ENCODE results near the gene FEZ2.

DNA sequence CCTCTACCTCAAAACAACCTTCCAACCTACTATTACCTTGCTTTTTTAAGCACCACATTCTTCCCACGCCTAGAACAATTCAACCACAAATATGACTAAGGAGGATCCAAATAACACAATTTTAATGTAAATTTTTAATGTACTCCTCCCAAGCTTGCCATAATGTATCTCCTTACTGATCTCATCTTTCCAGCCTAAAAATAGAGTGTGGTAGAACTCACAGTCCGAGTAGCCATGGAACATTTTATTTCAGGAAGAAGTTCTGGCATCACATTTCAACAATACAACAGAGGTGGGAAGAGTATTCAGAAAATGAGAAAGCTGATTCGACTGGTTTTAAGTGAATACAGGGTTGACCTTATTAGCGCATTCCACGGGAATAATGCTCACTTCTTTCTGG lies 15.4 kb downstream of the FEZ2 start:
- TF ChIP-seq, protein P1, sequence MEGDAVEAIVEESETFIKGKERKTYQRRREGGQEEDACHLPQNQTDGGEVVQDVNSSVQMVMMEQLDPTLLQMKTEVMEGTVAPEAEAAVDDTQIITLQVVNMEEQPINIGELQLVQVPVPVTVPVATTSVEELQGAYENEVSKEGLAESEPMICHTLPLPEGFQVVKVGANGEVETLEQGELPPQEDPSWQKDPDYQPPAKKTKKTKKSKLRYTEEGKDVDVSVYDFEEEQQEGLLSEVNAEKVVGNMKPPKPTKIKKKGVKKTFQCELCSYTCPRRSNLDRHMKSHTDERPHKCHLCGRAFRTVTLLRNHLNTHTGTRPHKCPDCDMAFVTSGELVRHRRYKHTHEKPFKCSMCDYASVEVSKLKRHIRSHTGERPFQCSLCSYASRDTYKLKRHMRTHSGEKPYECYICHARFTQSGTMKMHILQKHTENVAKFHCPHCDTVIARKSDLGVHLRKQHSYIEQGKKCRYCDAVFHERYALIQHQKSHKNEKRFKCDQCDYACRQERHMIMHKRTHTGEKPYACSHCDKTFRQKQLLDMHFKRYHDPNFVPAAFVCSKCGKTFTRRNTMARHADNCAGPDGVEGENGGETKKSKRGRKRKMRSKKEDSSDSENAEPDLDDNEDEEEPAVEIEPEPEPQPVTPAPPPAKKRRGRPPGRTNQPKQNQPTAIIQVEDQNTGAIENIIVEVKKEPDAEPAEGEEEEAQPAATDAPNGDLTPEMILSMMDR (IDR thresholded peaks at IDR 0.05; ENCODE audit: low read depth, low read length), result no peak
- no peak for TF ChIP-seq POLR2A (IDR thresholded peaks at IDR 0.05; ENCODE audit: extremely low read depth, insufficient read length)
- TF ChIP-seq, protein P2, sequence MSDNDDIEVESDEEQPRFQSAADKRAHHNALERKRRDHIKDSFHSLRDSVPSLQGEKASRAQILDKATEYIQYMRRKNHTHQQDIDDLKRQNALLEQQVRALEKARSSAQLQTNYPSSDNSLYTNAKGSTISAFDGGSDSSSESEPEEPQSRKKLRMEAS (IDR thresholded peaks at IDR 0.05; ENCODE audit: low read depth, low read length), result no peak

All from NB4 (cell line).